Measurements from ENCODE around the gene CALN1. TPM values are rescaled to one million over a fixed set of nuclear protein-coding genes. Genes with fewer than 3 reads are reported as not detected.

Gene CALN1
- total and polyA plus RNA-seq, 11 donors = not detected

GRCh38 chr7:71733107-71733870, 678.8 kb downstream of the CALN1 start:
- H3K9me3 ChIP-seq = peaks cover 0 to 4% (median 0%) of the 10 kb centered on the region in 12 donors
- H3K4me1 ChIP-seq = peaks cover 0 to 6% (median 0%) of the 10 kb centered on the region in 12 donors
- ATAC-seq (peak; percentile 57 to 87 (median 82)), DNase-seq (peak; percentile 65 to 89 (median 76))
- H3K27ac ChIP-seq = no peak overlapping the region
- WGBS, 4 donors = 5 to 7% (median 5%) methylated on average over 21 to 29 of the region's 29 CpGs
- H3K4me3 ChIP-seq = peak overlapping the region in 7 of 12 donors; percentile 22 to 46 (median 36)
- TF ChIP-seq, protein P1, sequence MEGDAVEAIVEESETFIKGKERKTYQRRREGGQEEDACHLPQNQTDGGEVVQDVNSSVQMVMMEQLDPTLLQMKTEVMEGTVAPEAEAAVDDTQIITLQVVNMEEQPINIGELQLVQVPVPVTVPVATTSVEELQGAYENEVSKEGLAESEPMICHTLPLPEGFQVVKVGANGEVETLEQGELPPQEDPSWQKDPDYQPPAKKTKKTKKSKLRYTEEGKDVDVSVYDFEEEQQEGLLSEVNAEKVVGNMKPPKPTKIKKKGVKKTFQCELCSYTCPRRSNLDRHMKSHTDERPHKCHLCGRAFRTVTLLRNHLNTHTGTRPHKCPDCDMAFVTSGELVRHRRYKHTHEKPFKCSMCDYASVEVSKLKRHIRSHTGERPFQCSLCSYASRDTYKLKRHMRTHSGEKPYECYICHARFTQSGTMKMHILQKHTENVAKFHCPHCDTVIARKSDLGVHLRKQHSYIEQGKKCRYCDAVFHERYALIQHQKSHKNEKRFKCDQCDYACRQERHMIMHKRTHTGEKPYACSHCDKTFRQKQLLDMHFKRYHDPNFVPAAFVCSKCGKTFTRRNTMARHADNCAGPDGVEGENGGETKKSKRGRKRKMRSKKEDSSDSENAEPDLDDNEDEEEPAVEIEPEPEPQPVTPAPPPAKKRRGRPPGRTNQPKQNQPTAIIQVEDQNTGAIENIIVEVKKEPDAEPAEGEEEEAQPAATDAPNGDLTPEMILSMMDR (IDR thresholded peaks at IDR 0.05) = peak; percentile 80 to 92 (median 89)
- no peak for TF ChIP-seq POLR2A (IDR thresholded peaks at IDR 0.05)
- intact Hi-C loops (cut with DNase I) = loop anchor here in 8 of 10 donors (1.0 to 10.0 kb wide), 9 partner anchors 318 to 908 kb away; partner anchors contain the start of gene GALNT17 (in 5 of the 8)
- H3K27me3 ChIP-seq = peaks cover 0 to 5% (median 0%) of the 10 kb centered on the region in 9 donors
- H3K36me3 ChIP-seq = no peaks in the 10 kb centered on the region

DNA sequence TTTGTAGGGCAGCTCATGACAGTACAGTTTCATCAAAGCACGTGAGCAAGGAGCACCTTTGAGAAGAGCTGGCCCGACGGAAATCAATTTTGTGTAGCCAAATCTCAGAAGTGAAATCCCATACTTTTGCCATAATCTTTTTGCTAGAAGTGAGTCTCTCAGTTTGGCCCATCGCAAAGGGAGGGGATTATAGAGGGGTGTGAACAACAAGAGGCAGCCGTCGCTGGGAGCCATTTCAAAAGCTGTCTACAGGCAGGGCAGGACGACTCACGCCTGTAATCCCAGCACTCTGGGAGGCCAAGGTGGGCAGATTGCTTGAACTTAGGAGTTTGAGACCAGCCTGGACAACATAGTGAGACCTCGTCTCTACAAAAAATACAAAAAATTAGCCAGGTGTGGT, 680.4 kb downstream of the CALN1 start:
- Histone ChIP-seq H3K4me3 (no peak overlapping the region), H3K9me3 (peaks cover 0 to 4% (median 0%) of the 10 kb centered on the region in 12 donors), H3K27ac (no peak overlapping the region), H3K27me3 (peaks cover 0 to 5% (median 0%) of the 10 kb centered on the region in 9 donors), H3K36me3 (no peaks in the 10 kb centered on the region), H3K4me1 (peaks cover 0 to 9% (median 0%) of the 10 kb centered on the region in 12 donors)
- DNase-seq (no peak), ATAC-seq (no peak)
- intact Hi-C loops (cut with DNase I) = loop anchor here in 6 of 10 donors (2.0 to 10.0 kb wide), 8 partner anchors 317 to 907 kb away; partner anchors contain the start of gene GALNT17 (in 5 of the 6)
- TF ChIP-seq, protein P1 (IDR thresholded peaks at IDR 0.05) = no peak
- TF ChIP-seq POLR2A (IDR thresholded peaks at IDR 0.05) = no peak
- WGBS, 4 donors = 82 to 89% (median 87%) methylated on average over 9 of the region's 9 CpGs

Measured in heart left ventricle (tissue), 16 donors.